GM10266 (cell line): ENCODE results near the gene SH3BGRL2.

ENCODE experiments used
- DNase-seq: peaks from one replicate; pipeline ENCODE4 v3.0.0; 2012; ENCODE audit errors: extremely low spot score
- CTCF ChIP-seq: IDR thresholded peaks from 2 replicates; pipeline ENCODE4 v1.5.1; 2012; ENCODE audit warnings: mild to moderate bottlenecking, low read depth; ENCODE audit not compliant: control insufficient read depth, insufficient read depth; ENCODE audit errors: missing control alignments

Gene SH3BGRL2

DNA sequence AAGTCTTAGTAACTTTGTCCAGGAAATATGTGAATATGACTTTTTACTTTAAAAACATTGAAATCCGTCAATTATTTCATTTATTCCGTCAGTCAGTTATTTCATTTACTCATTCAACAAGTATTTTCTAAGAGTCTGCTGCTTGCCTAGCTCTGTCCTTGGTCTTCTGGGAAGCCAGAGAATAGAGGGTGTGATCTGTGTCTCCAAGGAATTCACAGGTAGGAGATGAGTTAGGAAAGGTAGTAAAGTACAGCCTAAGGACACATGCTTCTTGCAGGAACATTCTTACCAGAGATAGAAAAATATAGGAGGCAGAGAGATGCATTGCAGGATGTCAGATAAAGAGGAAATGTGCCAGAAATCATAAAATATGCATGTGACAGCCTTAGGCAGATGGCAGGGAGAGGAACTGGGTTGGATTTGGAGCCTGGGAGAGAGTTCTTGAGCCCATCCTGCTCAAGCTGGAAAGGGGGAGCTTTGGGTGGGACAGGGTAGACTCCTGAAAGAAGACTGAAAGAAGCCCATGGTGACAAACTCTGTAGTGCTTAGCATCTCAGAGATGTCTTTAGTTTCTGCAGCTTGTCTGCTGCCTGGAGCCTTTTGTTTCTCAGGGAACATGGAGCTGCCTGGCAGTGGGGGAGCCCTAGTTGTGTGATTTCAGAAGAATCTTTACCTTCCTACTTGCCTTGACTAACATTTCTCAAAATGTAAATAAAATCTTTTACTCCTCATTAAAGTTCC, 3.5 kb downstream of the SH3BGRL2 start:
- TF ChIP-seq CTCF = no peak
- no peak for DNase-seq

DNA sequence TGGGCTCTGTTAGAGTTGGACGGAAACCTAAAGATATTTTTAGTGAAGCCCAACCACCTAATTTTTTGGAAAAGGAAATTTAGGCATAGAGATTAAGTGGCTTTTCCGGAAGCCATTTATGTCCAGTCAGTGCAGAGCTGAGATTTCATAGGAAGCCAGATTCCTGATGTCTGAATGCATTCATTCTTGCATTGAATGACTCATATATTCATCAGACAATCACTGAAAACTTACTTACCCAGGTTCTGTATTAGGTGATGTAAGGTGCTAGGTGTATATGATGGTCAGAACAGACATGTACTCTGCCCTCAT, 4.1 kb downstream of the SH3BGRL2 start:
- DNase-seq = no peak
- no peak for TF ChIP-seq CTCF

- no peak for TF ChIP-seq CTCF
- no peak for DNase-seq
Observed at GRCh38 chr6:79636673-79637072, 5.5 kb downstream of the SH3BGRL2 start.

DNA sequence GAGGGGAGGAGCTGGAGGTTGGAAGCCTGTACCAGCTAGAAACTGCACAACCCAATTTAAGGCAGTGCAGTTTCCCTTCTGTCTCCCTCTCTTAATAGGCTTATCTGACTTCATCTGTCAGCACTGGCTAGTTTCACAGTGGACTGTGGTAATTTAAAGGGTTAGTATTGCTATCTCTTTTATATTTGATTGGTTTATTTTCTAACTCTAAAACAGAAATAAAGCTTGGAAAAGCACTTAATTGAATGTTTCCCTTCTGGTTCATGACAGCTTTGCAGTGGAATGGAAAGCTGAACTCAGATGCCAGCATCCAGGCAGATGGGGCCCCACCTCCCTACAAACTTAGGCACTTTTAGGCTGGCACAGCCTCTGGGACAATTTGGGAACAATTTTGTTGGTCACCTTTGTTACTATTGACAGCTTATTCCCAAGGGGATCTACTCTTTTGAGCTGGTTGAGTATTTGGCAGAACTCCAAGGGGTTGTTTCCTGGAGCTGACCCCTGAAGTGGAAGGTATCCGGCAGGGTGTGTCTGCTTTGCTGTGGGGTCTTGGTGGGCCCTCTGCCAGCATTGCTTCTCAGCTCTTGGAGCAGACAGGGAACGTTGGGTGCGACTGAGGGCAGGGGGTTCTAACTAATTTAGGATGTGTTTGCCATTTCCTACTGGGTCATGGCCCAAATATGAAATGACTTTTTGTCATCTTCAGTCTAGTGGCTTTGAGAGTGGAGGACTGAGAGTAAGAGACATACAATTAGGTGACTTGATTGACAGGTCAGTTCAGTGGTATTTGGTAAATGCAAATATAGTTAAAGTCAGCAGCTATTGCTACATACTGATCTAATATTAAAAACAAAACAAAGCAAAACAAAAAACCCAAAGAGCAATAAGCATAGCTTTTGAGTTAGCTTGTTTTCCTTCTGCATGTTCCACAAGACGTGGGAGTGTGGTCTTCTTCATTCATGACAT, 9.3 kb downstream of the SH3BGRL2 start:
- no peak for TF ChIP-seq CTCF
- no peak for DNase-seq

DNA sequence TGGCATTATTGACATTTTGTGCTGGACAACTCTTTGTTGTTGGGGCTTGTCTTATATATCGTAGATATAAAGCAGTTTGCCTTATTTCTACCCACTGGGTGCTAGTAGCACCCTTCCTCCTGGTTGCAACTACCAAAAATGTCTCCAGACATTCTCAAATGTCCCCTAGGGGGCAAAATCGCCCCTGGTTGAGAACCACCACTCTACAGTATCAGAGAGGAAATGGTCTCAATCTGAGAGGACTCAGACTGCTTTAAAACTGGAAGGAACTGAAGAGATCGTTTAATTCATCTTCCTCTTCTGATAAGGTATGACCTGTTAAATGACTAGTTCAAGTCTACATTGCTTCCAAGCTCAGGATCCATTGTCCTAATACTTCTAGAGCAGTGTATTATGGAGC, 14.9 kb downstream of the SH3BGRL2 start:
- peak; percentile 11 for TF ChIP-seq CTCF

GRCh38 chr6:79646561-79646960, 15.4 kb downstream of the SH3BGRL2 start:
- DNase-seq = no peak
- no peak for TF ChIP-seq CTCF

More for the DNA sequence above, 14.9 kb downstream of the SH3BGRL2 start:
- no peak for DNase-seq

GRCh38 chr6:79647741-79648140, 16.6 kb downstream of the SH3BGRL2 start:
- no peak for DNase-seq
- TF ChIP-seq CTCF = no peak
